Fibroblast of lung (primary cell): Measurements from ENCODE around the gene TRAPPC12.

Experiments
- CTCF ChIP-seq, 2 donors: IDR thresholded peaks in 1 of 2; conservative IDR thresholded peaks in 1 of 2; 1 replicate in 1 of 2; 2 replicates in 1 of 2; pipeline ENCODE4 v1.5.1; 2011 to 2012; ENCODE audit warnings: low read length in 2 of 2, control low read depth in 1 of 2, inconsistent platforms in 1 of 2, low read depth in 1 of 2, mild to moderate bottlenecking in 1 of 2
- EZH2 ChIP-seq: IDR thresholded peaks from 2 replicates; pipeline ENCODE4 v1.5.1; 2012; ENCODE audit warnings: low read length, control low read depth, mild to moderate bottlenecking; ENCODE audit errors: missing control alignments

GRCh38 chr2:3413697-3414096 is 34.2 kb downstream of the TRAPPC12 start:
- TF ChIP-seq EZH2, result no peak
- TF ChIP-seq CTCF (conservative IDR thresholded peaks at IDR 0.05 in 1 of 2, IDR thresholded peaks at IDR 0.05 in 1 of 2; ENCODE audit: low read depth in 1 of 2, low read length in 2 of 2), result no peak
